Motor neuron (in vitro differentiated cells): ENCODE measurements around the gene MAPK12. TPM values are rescaled to one million over a fixed set of nuclear protein-coding genes. Genes with fewer than 3 reads are reported as not detected.

Source experiments
- ATAC-seq, 8 experiments: fragments of 200-7000 bp; cut with Tn5 transposase; replicated peaks in 6 of 8; 2 replicates each; pipeline ENCODE4 v1.8.0; 2021; ENCODE audit warnings: mild to moderate bottlenecking in 8 of 8, moderate library complexity in 8 of 8
- H3K27ac ChIP-seq, 2 donors: fragments of 250-450 bp; sonication (Bioruptor Pico); 2 replicates each; pipeline ENCODE4 v1.9.0; 2021; ENCODE audit warnings: antibody characterized with exemption in 2 of 2, mild to moderate bottlenecking in 2 of 2, moderate library complexity in 1 of 2
- H3K4me1 ChIP-seq, 2 donors: fragments of 250-450 bp; sonication (Bioruptor Pico); replicated peaks in 1 of 2; 2 replicates each; pipeline ENCODE4 v1.6.1; 2021; ENCODE audit warnings: antibody characterized with exemption in 2 of 2, mild to moderate bottlenecking in 2 of 2, moderate library complexity in 1 of 2
- H3K4me3 ChIP-seq, 5 donors: fragments of 250-450 bp; sonication (Bioruptor Pico); 2 replicates each; pipeline ENCODE4 v1.9.0; 2021; ENCODE audit warnings: antibody characterized with exemption in 5 of 5, mild to moderate bottlenecking in 5 of 5, moderate library complexity in 4 of 5
- WGBS, 10 experiments: fragments of 450-650 bp; shearing (Covaris generic); methylation state at CpG; one replicate each; pipeline ENCODE4 v1.0.0; 2022; 5-methylcytosine and 5-hydroxymethylcytosine counted together
- in situ Hi-C, 9 experiments: fragments of 400-800 bp; cut with MboI; loops; one replicate each; pipeline ENCODE4 v1.15.0; 2021; ENCODE audit warnings: low sequenced_read_pairs in 9 of 9, low pct_unique_long_range_greater_than_20kb in 2 of 9; ENCODE audit not compliant: unreplicated experiment in 9 of 9
- total RNA-seq, 8 experiments: library from RNA; unstranded; fragments of 300-600 nt; gene quantifications; 2 replicates each; pipeline versions ENCODE4 v1.2.3 to v1.2.4, GENCODE V29; 2022

MAPK12 gene
- total RNA-seq, 8 experiments from 2014 or later = 8.8 to 34.7 (median 22.7) TPM

GRCh38 chr22:50257041-50257440 is 4.4 kb downstream of the MAPK12 start:
- ATAC-seq = no peak
- Histone ChIP-seq H3K27ac (no peak overlapping the region), H3K4me3 (no peak overlapping the region), H3K4me1 (peaks cover 16 to 19% of the 10 kb centered on the region in 2 donors)
- 100% methylated on average over 2 of the region's 16 CpGs; no CpG with 5 or more reads in 9 of the 10 experiments for WGBS, 10 experiments
- in situ Hi-C loops = no loop called here

GRCh38 chr22:50256258-50256862 is 5.1 kb downstream of the MAPK12 start:
- H3K27ac ChIP-seq = no peak overlapping the region
- in situ Hi-C loops = no loop called here
- WGBS, 10 experiments = 80 to 90% methylated on average over 1 to 6 of the region's 12 CpGs; no CpG with 5 or more reads in 8 of the 10 experiments

GRCh38 chr22:50255607-50256006 is 5.9 kb downstream of the MAPK12 start:
- ATAC-seq = no peak
- no CpG with 5 or more reads among the region's 17 CpGs for WGBS, 10 experiments
- H3K4me3 ChIP-seq = no peak overlapping the region
- in situ Hi-C loops = no loop called here
- H3K27ac ChIP-seq = no peak overlapping the region
- peaks cover 22 to 25% of the 10 kb centered on the region in 2 donors for H3K4me1 ChIP-seq

More at GRCh38 chr22:50256258-50256862, 5.1 kb downstream of the MAPK12 start:
- ATAC-seq = no peak
- H3K4me3 ChIP-seq = no peak overlapping the region
- H3K4me1 ChIP-seq = peaks cover 22 to 24% of the 10 kb centered on the region in 2 donors

GRCh38 chr22:50255099-50255498 is 6.4 kb downstream of the MAPK12 start:
- Histone ChIP-seq H3K4me1 (peaks cover 22 to 25% of the 10 kb centered on the region in 2 donors), H3K27ac (no peak overlapping the region), H3K4me3 (no peak overlapping the region)
- 0 to 100% (median 85%) methylated on average over 1 to 7 of the region's 19 CpGs; no CpG with 5 or more reads in 6 of the 10 experiments for WGBS, 10 experiments
- in situ Hi-C loops = no loop called here
- ATAC-seq = no peak

GRCh38 chr22:50253941-50254340 is 7.5 kb downstream of the MAPK12 start:
- Histone ChIP-seq H3K4me3 (no peak overlapping the region), H3K27ac (no peak overlapping the region), H3K4me1 (peaks cover 20 to 22% of the 10 kb centered on the region in 2 donors)
- 10 to 83% (median 33%) methylated on average over 2 of the region's 8 CpGs; no CpG with 5 or more reads in 6 of the 10 experiments for WGBS, 10 experiments
- in situ Hi-C loops = no loop called here
- no peak for ATAC-seq

- in situ Hi-C loops = no loop called here
- peak in 2 of 8 experiments; percentile 4 to 13 for ATAC-seq
- H3K4me1 ChIP-seq = peaks cover 21 to 26% of the 10 kb centered on the region in 2 donors
- H3K4me3 ChIP-seq = no peak overlapping the region
- H3K27ac ChIP-seq = no peak overlapping the region
- whole genome bisulfite sequencing, 10 experiments = 4 to 93% (median 80%) methylated on average over 1 to 4 of the region's 22 CpGs; no CpG with 5 or more reads in 5 of the 10 experiments
Measured at GRCh38 chr22:50253046-50253915, 8.2 kb downstream of the MAPK12 start.

- Histone ChIP-seq H3K4me1 (peaks cover 30 to 34% of the 10 kb centered on the region in 2 donors), H3K27ac (peak overlapping the region in 1 of 2 donors; percentile 76), H3K4me3 (no peak overlapping the region)
- 30 to 80% (median 70%) methylated on average over 1 to 8 of the region's 25 CpGs; no CpG with 5 or more reads in 6 of the 10 experiments for WGBS, 10 experiments
- in situ Hi-C loops = no loop called here
- peak; percentile 12 to 53 (median 39) for ATAC-seq
Measured at GRCh38 chr22:50252082-50253045, 9.1 kb downstream of the MAPK12 start.

GRCh38 chr22:50251477-50252081 is 9.9 kb downstream of the MAPK12 start:
- H3K27ac ChIP-seq = peak overlapping the region; percentile 65 to 76
- peak in 3 of 8 experiments; percentile 1 to 2 (median 1) for ATAC-seq
- H3K4me3 ChIP-seq = peak overlapping the region; percentile 40 to 50 (median 46)
- in situ Hi-C loops = no loop called here
- 0 to 6% methylated on average over 1 to 3 of the region's 36 CpGs; no CpG with 5 or more reads in 8 of the 10 experiments for WGBS, 10 experiments
- peaks cover 30 to 34% of the 10 kb centered on the region in 2 donors for H3K4me1 ChIP-seq

GRCh38 chr22:50250555-50251476 is 10.7 kb downstream of the MAPK12 start, which contains the start of gene HDAC10:
HDAC10 (minus strand) TSS chr22:50251265; CDS start chr22:50251032, 233 bp downstream.
- peak; percentile 55 to 85 (median 66) for ATAC-seq
- no CpG with 5 or more reads among the region's 81 CpGs for WGBS, 10 experiments
- peak within 1 kb of the TSS; percentile 71 to 76 for H3K27ac ChIP-seq
- in situ Hi-C loops = no loop called here
- H3K4me3 ChIP-seq = peak within 1 kb of the TSS; percentile 40 to 50 (median 46)
- H3K4me1 ChIP-seq = peaks cover 32 to 37% of the 10 kb centered on the region in 2 donors

GRCh38 chr22:50250249-50250554 is 11.3 kb downstream of the MAPK12 start:
- in situ Hi-C loops = no loop called here
- no CpG with 5 or more reads among the region's 11 CpGs for WGBS, 10 experiments
- no peak for ATAC-seq
- H3K4me1 ChIP-seq = peaks cover 36 to 40% of the 10 kb centered on the region in 2 donors
- H3K27ac ChIP-seq = peak overlapping the region in 1 of 2 donors; percentile 76
- H3K4me3 ChIP-seq = peak overlapping the region; percentile 40 to 50 (median 46)
